GM19438 (cell line): ENCODE measurements around the gene CD58.
"Not testable (repeated sequence)": the region's sequence is repeated elsewhere in the genome, so short reads cannot be mapped to it uniquely, and the experiment has no call there.

Experiments used
- ATAC-seq: cut with Tn5 transposase; IDR thresholded peaks from one replicate; pipeline ENCODE4 v1.9.1; 2021; ENCODE audit warnings: low read depth; ENCODE audit not compliant: unreplicated experiment

The CD58 gene

GRCh38 chr1:116570358-116571214 is at the start of gene CD58:
Gene CD58 (minus strand): TSS chr1:116571026. CDS start chr1:116570972, 54 bp downstream.
- peak; percentile 60 for ATAC-seq

- not testable (repeated sequence) for ATAC-seq
These were observed 49.6 kb upstream of the CD58 start for GRCh38 chr1:116620392-116620791.

GRCh38 chr1:116619106-116619505 is 48.3 kb upstream of the CD58 start:
- not testable (repeated sequence) for ATAC-seq

- ATAC-seq = not testable (repeated sequence)
These were observed 47.0 kb upstream of the CD58 start for GRCh38 chr1:116617808-116618207.

- not testable (repeated sequence) for ATAC-seq
These were observed 43.0 kb upstream of the CD58 start for GRCh38 chr1:116613825-116614224.

GRCh38 chr1:116609801-116610371 is 39.1 kb upstream of the CD58 start:
- not testable (repeated sequence) for ATAC-seq

- ATAC-seq = not testable (repeated sequence)
These were observed 38.0 kb upstream of the CD58 start for GRCh38 chr1:116608841-116609240.

- ATAC-seq = not testable (repeated sequence)
These were observed 37.3 kb upstream of the CD58 start for GRCh38 chr1:116608151-116608550.

GRCh38 chr1:116607463-116607862 is 36.6 kb upstream of the CD58 start:
- ATAC-seq = not testable (repeated sequence)

GRCh38 chr1:116606067-116606466 is 35.2 kb upstream of the CD58 start:
- not testable (repeated sequence) for ATAC-seq

GRCh38 chr1:116605315-116605714 is 34.5 kb upstream of the CD58 start:
- ATAC-seq = no peak

GRCh38 chr1:116604408-116604807 is 33.6 kb upstream of the CD58 start:
- ATAC-seq = not testable (repeated sequence)

- ATAC-seq = not testable (repeated sequence)
These were observed 32.8 kb upstream of the CD58 start for GRCh38 chr1:116603646-116604045.

GRCh38 chr1:116599369-116599768 is 28.5 kb upstream of the CD58 start:
- ATAC-seq = not testable (repeated sequence)

GRCh38 chr1:116598420-116599036 is 27.7 kb upstream of the CD58 start:
- ATAC-seq = not testable (repeated sequence)

GRCh38 chr1:116597388-116597787 is 26.6 kb upstream of the CD58 start:
- ATAC-seq = peak; percentile 80

- ATAC-seq = not testable (repeated sequence)
These were observed 26.0 kb upstream of the CD58 start for GRCh38 chr1:116596742-116597307.

GRCh38 chr1:116595946-116596741 is 25.3 kb upstream of the CD58 start:
- peak; percentile 56 for ATAC-seq

- not testable (repeated sequence) for ATAC-seq
These were observed 24.4 kb upstream of the CD58 start for GRCh38 chr1:116595065-116595840.
